ENCODE data around the gene OSTF1.

GRCh38 chr9:75051285-75051684 lies 37.0 kb upstream of the OSTF1 start:
- TF ChIP-seq CTCF (conservative IDR thresholded peaks at IDR 0.05 in 1 of 2, IDR thresholded peaks at IDR 0.05 in 1 of 2; ENCODE audit: extremely low read depth in 1 of 2, insufficient read depth in 1 of 2, low read depth in 1 of 2, low read length in 2 of 2) (no peak), EZH2 (IDR thresholded peaks at IDR 0.05; ENCODE audit: borderline replicate concordance, low read length) (no peak)

Measured in mammary epithelial cell (primary cell).